Stimulated activated CD8-positive, alpha-beta memory T cell treated with anti-CD3 and anti-CD28 coated beads, Interleukin-12 subunit alpha, Interleukin-12 subunit beta, amount 100 ng/mL, for 24 hours (primary cell): Measurements from ENCODE around the gene DNAJB13.

Experiments used
- DNase-seq: peaks from one replicate; pipeline ENCODE4 v3.0.0-alpha.2; 2020; ENCODE audit errors: extremely low read depth

The DNAJB13 gene

GRCh38 chr11:73951797-73952196, 971 bp downstream of the DNAJB13 start:
- no peak for DNase-seq

- no peak for DNase-seq
These were observed 6.2 kb downstream of the DNAJB13 start for GRCh38 chr11:73956876-73957653.

GRCh38 chr11:73957654-73958361, 7.0 kb downstream of the DNAJB13 start:
- no peak for DNase-seq

- DNase-seq, result no peak
These were observed 7.8 kb downstream of the DNAJB13 start for GRCh38 chr11:73958521-73959141.

GRCh38 chr11:73961321-73961720, 10.5 kb downstream of the DNAJB13 start:
- no peak for DNase-seq

GRCh38 chr11:73962101-73962705, 11.4 kb downstream of the DNAJB13 start:
- DNase-seq, result no peak

- DNase-seq, result no peak
These were observed 13.0 kb downstream of the DNAJB13 start for GRCh38 chr11:73963861-73964260.

GRCh38 chr11:73965076-73965763, 14.4 kb downstream of the DNAJB13 start:
- no peak for DNase-seq

GRCh38 chr11:73965764-73966121, 14.9 kb downstream of the DNAJB13 start:
- no peak for DNase-seq

GRCh38 chr11:73968356-73968966, 17.6 kb downstream of the DNAJB13 start:
- no peak for DNase-seq

- DNase-seq, result no peak
These were observed 18.3 kb downstream of the DNAJB13 start for GRCh38 chr11:73969091-73969490.

- no peak for DNase-seq
These were observed 19.4 kb downstream of the DNAJB13 start for GRCh38 chr11:73969991-73970800.

GRCh38 chr11:73971175-73971719, 20.4 kb downstream of the DNAJB13 start:
- DNase-seq, result no peak

GRCh38 chr11:73972187-73972586, 21.4 kb downstream of the DNAJB13 start:
- DNase-seq, result no peak

GRCh38 chr11:73972620-73973449, 22.0 kb downstream of the DNAJB13 start:
- no peak for DNase-seq

- DNase-seq, result no peak
These were observed 24.0 kb downstream of the DNAJB13 start for GRCh38 chr11:73974604-73975478.

GRCh38 chr11:73975479-73975757, 24.6 kb downstream of the DNAJB13 start:
- DNase-seq, result no peak

- no peak for DNase-seq
These were observed 25.8 kb downstream of the DNAJB13 start for GRCh38 chr11:73976451-73977151.
